HepG2 (cell line): Measurements from ENCODE around the gene SVIP. TPM values are rescaled to one million over a fixed set of nuclear protein-coding genes. Genes with fewer than 3 reads are reported as not detected.

ENCODE experiments used
- ATAC-seq: fragments of 200-7000 bp; cut with Tn5 transposase; 3 replicates; pipeline ENCODE4 v1.9.1; 2020; ENCODE audit warnings: mild to moderate bottlenecking, moderate library complexity
- BruUV-seq: library from RNA; stranded (reverse); fragments of 400-500 nt; replicated peaks from 2 replicates; lab custom pipeline; 2021; lab: Mats Ljungman, UMichigan
- CTCF ChIA-PET: fragments of 300-600 bp; formaldehyde crosslinking; extraction: SDS; loops from one replicate; lab custom pipeline; 2021; ENCODE audit warnings: low total read pairs, inconsistent platforms, low intra/inter-chr PET ratio; lab: Yijun Ruan, JAX
- POLR2A ChIA-PET: fragments of 350-600 bp; sonication (Branson Sonifier 250); formaldehyde crosslinking; loops from one replicate; lab custom pipeline; 2020; ENCODE audit warnings: antibody characterized with exemption, inconsistent platforms; lab: Yijun Ruan, JAX
- DNase-seq: peaks from one replicate; pipeline ENCODE4 v3.0.0-alpha.2; 2015; ENCODE audit warnings: low spot score
- FAIRE-seq: peaks from 3 replicates; lab custom pipeline; 2011; peaks lifted over from hg19 to GRCh38; lab: Jason Lieb, UNC
- H2AFZ ChIP-seq: one replicate; pipeline ENCODE4 v1.6.1; 2011; ENCODE audit warnings: low read length, inconsistent platforms
- H3K27ac ChIP-seq: fragments of 300-600 bp; 3 replicates; pipeline ENCODE4 v1.8.0; 2011; ENCODE audit warnings: mixed run types, mild to moderate bottlenecking, mixed read lengths, low read length, inconsistent platforms; ENCODE audit not compliant: insufficient read depth; ENCODE audit errors: extremely low read length
- H3K27me3 ChIP-seq, 2 experiments: fragments of 200-600 bp in 1 of 2; 2 replicates in 1 of 2; 3 replicates in 1 of 2; pipeline versions ENCODE4 v1.6.0 to v1.8.0; 2011; ENCODE audit warnings: low read length in 2 of 2, mild to moderate bottlenecking in 2 of 2, moderate library complexity in 2 of 2, inconsistent platforms in 1 of 2; ENCODE audit not compliant: insufficient read depth in 2 of 2, control insufficient read depth in 1 of 2
- H3K36me3 ChIP-seq, 2 experiments: fragments of 200-600 bp in 1 of 2; replicated peaks in 1 of 2; 2 replicates in 1 of 2; 3 replicates in 1 of 2; pipeline versions ENCODE4 v1.5.1 to v1.8.0; 2011; ENCODE audit warnings: low read length in 2 of 2, inconsistent platforms in 1 of 2; ENCODE audit not compliant: insufficient read depth in 2 of 2, control insufficient read depth in 1 of 2
- H3K4me1 ChIP-seq: 2 replicates; pipeline ENCODE4 v1.5.1; 2012; ENCODE audit warnings: low read length, inconsistent platforms; ENCODE audit not compliant: insufficient read depth
- H3K4me2 ChIP-seq: 2 replicates; pipeline ENCODE4 v1.6.0; 2011; ENCODE audit warnings: low read depth, low read length, inconsistent platforms
- H3K4me3 ChIP-seq, 3 experiments: fragments of 200-600 bp in 1 of 3; sonication (generic), shearing (Covaris generic) in 1 of 3; replicated peaks in 1 of 3; 2 replicates each; pipeline ENCODE4 v1.5.1; 2011 to 2016; ENCODE audit warnings: low read length in 3 of 3, inconsistent platforms in 2 of 3, low read depth in 2 of 3, mild to moderate bottlenecking in 2 of 3, control low read depth in 1 of 3, mixed read lengths in 1 of 3; ENCODE audit not compliant: insufficient read depth in 1 of 3
- H3K79me2 ChIP-seq: one replicate; pipeline ENCODE4 v1.6.1; 2011; ENCODE audit warnings: low read length, inconsistent platforms; ENCODE audit not compliant: insufficient read depth
- H3K9ac ChIP-seq: 2 replicates; pipeline ENCODE4 v1.6.0; 2011; ENCODE audit warnings: mild to moderate bottlenecking, low read depth, low read length, inconsistent platforms; ENCODE audit not compliant: insufficient read depth
- H3K9me3 ChIP-seq: 2 replicates; pipeline ENCODE4 v1.5.1; 2012; ENCODE audit warnings: mild to moderate bottlenecking, low read length
- H4K20me1 ChIP-seq: 2 replicates; pipeline ENCODE4 v1.6.0; 2011; ENCODE audit warnings: inconsistent platforms, mild to moderate bottlenecking, low read length, moderate library complexity; ENCODE audit not compliant: insufficient read depth
- CEBPG ChIP-seq: IDR thresholded peaks from 2 replicates; pipeline ENCODE4 v1.6.1; 2016
- CTCF ChIP-seq: sonication (generic); formaldehyde crosslinking; IDR thresholded peaks from 2 replicates; pipeline ENCODE4 v1.5.0; 2020; ENCODE audit warnings: mild to moderate bottlenecking, missing genetic modification reagents, moderate library complexity
- DZIP1 ChIP-seq: sonication (generic); formaldehyde crosslinking; IDR thresholded peaks from 2 replicates; pipeline ENCODE4 v1.5.0; 2020; ENCODE audit warnings: mild to moderate bottlenecking, missing genetic modification reagents
- FLYWCH1 ChIP-seq: sonication (generic); formaldehyde crosslinking; IDR thresholded peaks from 2 replicates; pipeline ENCODE4 v1.8.1; 2023; ENCODE audit warnings: mild to moderate bottlenecking, missing genetic modification reagents
- MAZ ChIP-seq, 2 experiments: sonication (generic) in 1 of 2; formaldehyde crosslinking in 1 of 2; IDR thresholded peaks; 2 replicates each; pipeline versions ENCODE4 v1.5.0 to v1.6.1; 2012 to 2020; ENCODE audit warnings: low read depth in 2 of 2, mild to moderate bottlenecking in 2 of 2, borderline replicate concordance in 1 of 2, improper control_type of control experiment in 1 of 2, low read length in 1 of 2, missing genetic modification reagents in 1 of 2, moderate library complexity in 1 of 2
- SMC3 ChIP-seq: IDR thresholded peaks from 2 replicates; pipeline ENCODE4 v1.6.1; 2011; ENCODE audit warnings: low read length, improper control_type of control experiment
- SNAI1 ChIP-seq: sonication (generic); formaldehyde crosslinking; IDR thresholded peaks from 2 replicates; pipeline ENCODE4 v1.5.0; 2020; ENCODE audit warnings: mild to moderate bottlenecking, missing genetic modification reagents, borderline replicate concordance
- SOX13 ChIP-seq, 3 experiments: fragments of 450-650 bp in 1 of 3; sonication (generic) in 1 of 3; formaldehyde crosslinking in 1 of 3; IDR thresholded peaks in 2 of 3; conservative IDR thresholded peaks in 1 of 3; 2 replicates each; pipeline versions ENCODE4 v1.5.0 to v1.6.1; 2016 to 2020; ENCODE audit warnings: antibody characterized with exemption in 1 of 3, mild to moderate bottlenecking in 1 of 3, missing compliant biosample characterization in 1 of 3, missing genetic modification reagents in 1 of 3, moderate library complexity in 1 of 3
- STAG1 ChIP-seq: sonication (generic); formaldehyde crosslinking; IDR thresholded peaks from 2 replicates; pipeline ENCODE4 v1.4.0; 2020; ENCODE audit warnings: missing genetic modification reagents
- THAP7 ChIP-seq: sonication (generic); formaldehyde crosslinking; IDR thresholded peaks from 2 replicates; pipeline ENCODE4 v1.8.1; 2023; ENCODE audit warnings: mild to moderate bottlenecking, missing genetic modification reagents
- ZNF101 ChIP-seq: sonication (generic); formaldehyde crosslinking; IDR thresholded peaks from 2 replicates; pipeline ENCODE4 v1.4.0; 2020; ENCODE audit warnings: mild to moderate bottlenecking, low read depth, missing genetic modification reagents, borderline replicate concordance
- ZNF235 ChIP-seq: sonication (generic); formaldehyde crosslinking; IDR thresholded peaks from 2 replicates; pipeline ENCODE4 v1.8.1; 2023; ENCODE audit warnings: mild to moderate bottlenecking, missing genetic modification reagents, borderline replicate concordance
- ZNF24 ChIP-seq: fragments of 450-650 bp; IDR thresholded peaks from 2 replicates; pipeline ENCODE4 v1.6.1; 2017; ENCODE audit warnings: antibody characterized with exemption, mild to moderate bottlenecking
- WGBS: methylation state at CpG from one replicate; pipeline ENCODE4 v1.1.6; 2017; ENCODE audit warnings: low lambda C conversion rate; 5-methylcytosine and 5-hydroxymethylcytosine counted together
- in situ Hi-C: cut with HindIII; loops from 2 replicates; pipeline ENCODE4 v1.10.0; 2017; ENCODE audit warnings: low pct_unique_long_range_greater_than_20kb; ENCODE audit not compliant: extremely low pct_ligation_motif_present
- intact Hi-C: fragments of 100-400 bp; cut with micrococcal nuclease; formaldehyde crosslinking; loops from one replicate; pipeline ENCODE4 v1.10.0; 2022; ENCODE audit not compliant: unreplicated experiment
- polyA plus RNA-seq, 8 experiments: library from polyadenylated mRNA; depleted of rRNA in 3 of 8; stranded (reverse) in 7 of 8; unstranded in 1 of 8; fragments of >200 nt; fragmentation: Illumina TruSeq in 4 of 8; extraction: Trizol in 4 of 8; gene quantifications; 2 replicates each; pipeline versions ENCODE4 v1.2.1 to v1.2.3, GENCODE V29; 2011 to 2016; ENCODE audit warnings: low read depth in 4 of 8, missing spikeins in 1 of 8, mixed read lengths in 1 of 8; ENCODE audit not compliant: insufficient read depth in 1 of 8
- total RNA-seq, 5 experiments: library from RNA; depleted of rRNA; stranded (reverse); fragments of >200 nt; fragmentation: Illumina TruSeq; extraction: Trizol; gene quantifications; 2 replicates each; pipeline ENCODE4 v1.2.3, GENCODE V29; 2016; ENCODE audit warnings: low read depth in 1 of 5

The SVIP gene
- total and polyA plus RNA-seq, 2 of the 13 experiments (the other 11 are each of a cell fraction or from before 2014, with no cell fraction given) = 6.3 to 27.2 TPM

GRCh38 chr11:22878039-22878438 is 48.4 kb upstream of the SVIP start (continued):
- TF ChIP-seq MAZ (IDR thresholded peaks at IDR 0.05; ENCODE audit: borderline replicate concordance, low read depth, low read length) = no peak
- TF ChIP-seq MAZ (CRISPR knock-in tag; IDR thresholded peaks at IDR 0.05; ENCODE audit: low read depth) = no peak
- TF ChIP-seq DZIP1 = no peak
- TF ChIP-seq ZNF24 = no peak
- TF ChIP-seq ZNF235 (CRISPR knock-in tag) = no peak
- no peak for TF ChIP-seq FLYWCH1 (CRISPR knock-in tag)

- intact Hi-C loops = loop anchor here (1.0 to 10.0 kb wide), 4 partner anchors 45 to 1511 kb away; no protein-coding TSS in a partner anchor
- POLR2A ChIA-PET = no interaction called here
- TF ChIP-seq SNAI1 (CRISPR knock-in tag) = no peak
- peak; percentile 54; the same call in 1 of the 2 replicates for TF ChIP-seq SMC3
- no peak for TF ChIP-seq ZNF101
- TF ChIP-seq THAP7 (CRISPR knock-in tag) = no peak
- TF ChIP-seq DZIP1 = no peak
- peak; percentile 71 for TF ChIP-seq STAG1 (CRISPR knock-in tag)
- no peak for TF ChIP-seq SOX13 (IDR thresholded peaks at IDR 0.05)
- peak in 1 of 2 experiments; percentile 22; a peak in 1 of 4 replicates for TF ChIP-seq SOX13 (CRISPR knock-in tag; conservative IDR thresholded peaks at IDR 0.05 in 1 of 2, IDR thresholded peaks at IDR 0.05 in 1 of 2)
- TF ChIP-seq CEBPG (CRISPR knock-in tag) = no peak
- TF ChIP-seq CTCF (CRISPR knock-in tag) = peak; percentile 82
Observed at GRCh38 chr11:22875869-22876473, 46.4 kb upstream of the SVIP start.

More at GRCh38 chr11:22875869-22876473, 46.4 kb upstream of the SVIP start:
- FAIRE-seq = peak; percentile 84
- CTCF ChIA-PET = interaction anchor here (0.9 to 1.9 kb wide), 2 partner anchors 53 to 1510 kb away, joined by 3 to 4 read pairs; no protein-coding TSS in a partner anchor
- BruUV-seq = no TSS peak
- Histone ChIP-seq H3K79me2 (no peaks in the 10 kb centered on the region), H3K9me3 (no peaks in the 10 kb centered on the region), H2AFZ (no peak overlapping the region), H4K20me1 (no peaks in the 10 kb centered on the region), H3K27me3 (no peaks in the 10 kb centered on the region), H3K36me3 (no peaks in the 10 kb centered on the region), H3K4me2 (no peak overlapping the region), H3K27ac (no peak overlapping the region), H3K4me1 (no peaks in the 10 kb centered on the region), H3K4me3 (no peak overlapping the region), H3K9ac (no peak overlapping the region)
- DNase-seq = peak; percentile 85
- in situ Hi-C loops = no loop called here
- 0% methylated on average over 2 of the region's 2 CpGs for WGBS
- ATAC-seq = peak; percentile 91
